ENCODE results near the gene IL16. TPM values are rescaled to one million over a fixed set of nuclear protein-coding genes. Genes with fewer than 3 reads are reported as not detected.

Gene IL16
- total RNA-seq, 1 experiment from 2014 or later, result not detected

DNA sequence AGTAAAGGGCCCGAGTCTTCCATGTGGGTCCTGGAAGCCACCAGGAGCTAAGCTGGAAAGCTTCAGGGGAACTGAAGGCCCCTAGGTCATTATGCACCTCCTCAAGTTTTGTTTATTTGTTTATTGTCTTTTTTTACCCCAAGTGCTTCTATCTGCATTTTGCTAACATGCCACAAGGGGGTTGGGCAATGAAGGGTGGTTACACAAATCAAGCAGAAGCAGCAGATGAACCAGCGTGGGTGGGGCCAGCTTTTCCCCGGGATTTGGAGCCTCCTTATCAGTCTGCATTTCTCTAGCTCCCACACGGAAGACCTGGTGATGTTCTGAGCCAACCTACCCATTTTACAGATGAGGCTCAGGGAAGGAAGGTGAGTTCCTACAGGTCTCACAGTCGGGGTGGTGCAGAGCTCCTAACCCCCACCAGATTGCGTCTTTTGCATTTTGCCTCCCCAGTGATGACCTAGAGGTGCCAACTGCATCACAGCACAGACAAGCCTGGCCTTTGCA lies 160.6 kb downstream of the IL16 start:
- no peak for DNase-seq

DNA sequence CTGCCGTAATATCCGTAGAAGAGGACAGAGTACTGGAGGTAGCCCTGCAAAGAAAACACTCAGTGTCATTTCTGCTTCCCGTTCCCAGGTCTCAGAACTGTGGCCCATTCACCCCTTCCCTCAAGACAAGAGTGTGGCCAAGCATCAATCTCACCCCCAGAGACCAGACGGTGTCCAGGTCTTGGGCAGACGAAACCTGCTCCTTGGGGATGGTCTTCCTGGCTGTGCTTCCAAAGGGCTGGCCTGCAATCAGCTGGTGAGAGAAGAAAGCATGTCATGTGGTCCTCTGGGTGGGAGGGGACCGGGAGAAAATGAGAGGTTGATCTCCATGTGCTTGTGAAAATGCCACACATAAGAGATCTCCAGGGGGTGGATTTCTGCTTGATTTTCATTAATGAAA lies 161.6 kb downstream of the IL16 start:
- CTCF ChIA-PET, result no interaction called here
- intact Hi-C loops (cut with micrococcal nuclease; ENCODE audit: unreplicated experiment), result no loop called here
- no peak overlapping the region for H3K27ac Mint-ChIP-seq (ENCODE audit: unreplicated experiment)
- H3K4me1 Mint-ChIP-seq (ENCODE audit: low read depth, unreplicated experiment), result no peaks in the 10 kb centered on the region
- H3K9me3 Mint-ChIP-seq (ENCODE audit: low read depth, unreplicated experiment), result no peaks in the 10 kb centered on the region
- no TSS peak for BruUV-seq (replicated peaks)
- H3K27me3 Mint-ChIP-seq (ENCODE audit: unreplicated experiment), result peaks cover 21% of the 10 kb centered on the region
- no peak overlapping the region for H3K4me3 Mint-ChIP-seq (ENCODE audit: low read depth, unreplicated experiment)
- TF ChIP-seq, protein P1, sequence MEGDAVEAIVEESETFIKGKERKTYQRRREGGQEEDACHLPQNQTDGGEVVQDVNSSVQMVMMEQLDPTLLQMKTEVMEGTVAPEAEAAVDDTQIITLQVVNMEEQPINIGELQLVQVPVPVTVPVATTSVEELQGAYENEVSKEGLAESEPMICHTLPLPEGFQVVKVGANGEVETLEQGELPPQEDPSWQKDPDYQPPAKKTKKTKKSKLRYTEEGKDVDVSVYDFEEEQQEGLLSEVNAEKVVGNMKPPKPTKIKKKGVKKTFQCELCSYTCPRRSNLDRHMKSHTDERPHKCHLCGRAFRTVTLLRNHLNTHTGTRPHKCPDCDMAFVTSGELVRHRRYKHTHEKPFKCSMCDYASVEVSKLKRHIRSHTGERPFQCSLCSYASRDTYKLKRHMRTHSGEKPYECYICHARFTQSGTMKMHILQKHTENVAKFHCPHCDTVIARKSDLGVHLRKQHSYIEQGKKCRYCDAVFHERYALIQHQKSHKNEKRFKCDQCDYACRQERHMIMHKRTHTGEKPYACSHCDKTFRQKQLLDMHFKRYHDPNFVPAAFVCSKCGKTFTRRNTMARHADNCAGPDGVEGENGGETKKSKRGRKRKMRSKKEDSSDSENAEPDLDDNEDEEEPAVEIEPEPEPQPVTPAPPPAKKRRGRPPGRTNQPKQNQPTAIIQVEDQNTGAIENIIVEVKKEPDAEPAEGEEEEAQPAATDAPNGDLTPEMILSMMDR (IDR thresholded peaks at IDR 0.05; ENCODE audit: unreplicated experiment), result no peak
- DNase-seq, result no peak
- no peaks in the 10 kb centered on the region for H3K36me3 Mint-ChIP-seq (ENCODE audit: insufficient read depth, unreplicated experiment)

More for the DNA sequence above, 160.6 kb downstream of the IL16 start:
- no peaks in the 10 kb centered on the region for H3K36me3 Mint-ChIP-seq (ENCODE audit: insufficient read depth, unreplicated experiment)
- BruUV-seq (replicated peaks), result no TSS peak
- H3K27me3 Mint-ChIP-seq (ENCODE audit: unreplicated experiment), result peaks cover 21% of the 10 kb centered on the region
- no peak overlapping the region for H3K4me3 Mint-ChIP-seq (ENCODE audit: low read depth, unreplicated experiment)
- CTCF ChIA-PET, result interaction anchor here (0.6 to 0.9 kb wide), 2 partner anchors 24 to 91 kb away, joined by 3 read pairs; no protein-coding TSS in a partner anchor
- TF ChIP-seq, protein P1 (IDR thresholded peaks at IDR 0.05; ENCODE audit: unreplicated experiment), result peak; percentile 15
- H3K27ac Mint-ChIP-seq (ENCODE audit: unreplicated experiment), result no peak overlapping the region
- H3K9me3 Mint-ChIP-seq (ENCODE audit: low read depth, unreplicated experiment), result no peaks in the 10 kb centered on the region
- no peaks in the 10 kb centered on the region for H3K4me1 Mint-ChIP-seq (ENCODE audit: low read depth, unreplicated experiment)
- intact Hi-C loops (cut with micrococcal nuclease; ENCODE audit: unreplicated experiment), result no loop called here

DNA sequence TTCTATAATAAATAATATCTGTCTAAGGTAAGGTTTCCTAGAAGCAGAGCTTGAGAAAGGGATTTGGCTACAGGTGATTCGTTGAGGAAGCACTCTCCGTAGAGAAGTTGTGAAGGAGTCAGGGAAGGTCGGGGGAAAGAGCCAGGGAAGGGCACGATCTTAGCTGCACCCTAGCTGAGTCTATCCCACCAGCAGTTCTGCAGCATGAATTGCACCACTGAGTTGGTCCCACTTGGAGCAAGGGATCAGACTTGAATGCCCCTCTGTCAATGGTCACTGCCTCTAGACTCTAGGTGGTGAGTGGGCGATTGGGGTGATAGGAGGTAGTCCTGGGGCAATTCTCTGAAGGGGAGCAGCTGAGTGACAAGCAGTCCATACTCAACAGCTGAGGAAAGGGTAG lies 163.8 kb downstream of the IL16 start:
- no peak overlapping the region for H3K27ac Mint-ChIP-seq (ENCODE audit: unreplicated experiment)

DNA sequence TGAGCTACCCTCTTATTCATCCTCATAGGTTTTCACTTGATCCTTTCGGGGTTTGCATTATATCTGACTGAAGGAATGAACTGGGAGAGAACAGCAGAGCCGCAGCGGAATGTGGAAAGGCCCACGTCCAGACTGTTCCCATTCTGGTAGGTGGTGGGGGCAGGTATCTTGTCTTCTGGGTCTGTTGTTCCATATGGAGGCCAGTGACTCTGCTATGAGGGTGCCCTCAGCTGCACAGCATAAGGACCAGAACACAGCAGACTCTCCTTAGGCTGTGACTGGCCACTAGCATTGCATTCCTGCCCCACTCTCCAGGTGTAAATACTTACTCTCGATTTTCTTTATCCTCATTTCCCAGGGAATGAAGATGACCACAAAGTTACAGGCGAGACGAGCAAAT lies 165.2 kb downstream of the IL16 start:
- intact Hi-C loops (cut with micrococcal nuclease; ENCODE audit: unreplicated experiment), result no loop called here
- Mint-ChIP-seq H3K4me1 (ENCODE audit: low read depth, unreplicated experiment) (no peaks in the 10 kb centered on the region), H3K4me3 (ENCODE audit: low read depth, unreplicated experiment) (no peak overlapping the region), H3K9me3 (ENCODE audit: low read depth, unreplicated experiment) (no peaks in the 10 kb centered on the region), H3K27ac (ENCODE audit: unreplicated experiment) (no peak overlapping the region), H3K36me3 (ENCODE audit: insufficient read depth, unreplicated experiment) (no peaks in the 10 kb centered on the region), H3K27me3 (ENCODE audit: unreplicated experiment) (no peaks in the 10 kb centered on the region)
- no TSS peak for BruUV-seq (replicated peaks)
- CTCF ChIA-PET, result interaction anchor here (0.5 kb wide), 1 partner anchor 374 kb away, joined by 3 read pairs; no protein-coding TSS in a partner anchor
- TF ChIP-seq, protein P1 (IDR thresholded peaks at IDR 0.05; ENCODE audit: unreplicated experiment), result no peak
- no peak for DNase-seq

More for the DNA sequence above, 163.8 kb downstream of the IL16 start:
- Mint-ChIP-seq H3K9me3 (ENCODE audit: low read depth, unreplicated experiment) (no peaks in the 10 kb centered on the region), H3K4me1 (ENCODE audit: low read depth, unreplicated experiment) (no peaks in the 10 kb centered on the region), H3K36me3 (ENCODE audit: insufficient read depth, unreplicated experiment) (no peaks in the 10 kb centered on the region), H3K4me3 (ENCODE audit: low read depth, unreplicated experiment) (no peak overlapping the region), H3K27me3 (ENCODE audit: unreplicated experiment) (peaks cover under 1% of the 10 kb centered on the region)
- TF ChIP-seq, protein P1 (IDR thresholded peaks at IDR 0.05; ENCODE audit: unreplicated experiment), result no peak
- CTCF ChIA-PET, result no interaction called here
- intact Hi-C loops (cut with micrococcal nuclease; ENCODE audit: unreplicated experiment), result no loop called here
- no peak for DNase-seq
- no TSS peak for BruUV-seq (replicated peaks)
